B cell (primary cell): ENCODE data around the gene KCNJ12.

Source experiments
- EZH2 ChIP-seq: IDR thresholded peaks from 2 replicates; pipeline ENCODE4 v1.6.1; 2012; ENCODE audit warnings: borderline replicate concordance, low read depth, mild to moderate bottlenecking, moderate library complexity, low read length; ENCODE audit not compliant: insufficient read depth, poor library complexity, severe bottlenecking
- TF ChIP-seq, protein P1 (sequence below): fragments of 200-600 bp; IDR thresholded peaks from one replicate; pipeline ENCODE4 v1.8.0; 2022; ENCODE audit warnings: antibody characterized with exemption, mild to moderate bottlenecking

DNA sequence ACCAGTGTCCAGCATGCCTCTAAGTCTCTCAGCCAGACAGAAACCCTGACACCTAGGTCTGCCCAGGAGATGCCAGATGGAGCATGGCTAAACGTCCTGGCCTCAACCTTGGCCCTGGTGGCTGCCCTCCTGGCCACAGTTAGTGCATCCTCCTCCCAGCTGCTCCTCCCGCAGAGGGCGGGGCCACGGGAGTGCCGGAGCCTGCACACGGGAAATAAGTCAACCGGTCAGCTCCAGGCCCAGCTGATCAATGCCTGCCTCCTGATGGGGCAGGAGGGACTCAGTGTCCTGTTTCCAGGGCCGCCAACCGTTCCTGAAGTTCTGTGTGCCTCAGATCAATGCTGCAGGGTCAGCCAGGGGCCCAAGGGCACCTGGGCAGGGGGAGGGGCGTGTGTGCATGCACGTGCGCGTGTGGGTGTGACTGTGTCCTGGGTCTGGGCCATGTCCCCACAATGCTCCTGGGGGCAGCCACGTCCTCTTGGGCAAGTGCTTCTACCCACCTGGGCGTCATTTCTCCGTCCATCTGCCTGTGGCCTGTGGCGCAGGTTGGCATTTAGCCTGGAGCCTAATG, 4.6 kb upstream of the KCNJ12 start:
- TF ChIP-seq, protein P1, sequence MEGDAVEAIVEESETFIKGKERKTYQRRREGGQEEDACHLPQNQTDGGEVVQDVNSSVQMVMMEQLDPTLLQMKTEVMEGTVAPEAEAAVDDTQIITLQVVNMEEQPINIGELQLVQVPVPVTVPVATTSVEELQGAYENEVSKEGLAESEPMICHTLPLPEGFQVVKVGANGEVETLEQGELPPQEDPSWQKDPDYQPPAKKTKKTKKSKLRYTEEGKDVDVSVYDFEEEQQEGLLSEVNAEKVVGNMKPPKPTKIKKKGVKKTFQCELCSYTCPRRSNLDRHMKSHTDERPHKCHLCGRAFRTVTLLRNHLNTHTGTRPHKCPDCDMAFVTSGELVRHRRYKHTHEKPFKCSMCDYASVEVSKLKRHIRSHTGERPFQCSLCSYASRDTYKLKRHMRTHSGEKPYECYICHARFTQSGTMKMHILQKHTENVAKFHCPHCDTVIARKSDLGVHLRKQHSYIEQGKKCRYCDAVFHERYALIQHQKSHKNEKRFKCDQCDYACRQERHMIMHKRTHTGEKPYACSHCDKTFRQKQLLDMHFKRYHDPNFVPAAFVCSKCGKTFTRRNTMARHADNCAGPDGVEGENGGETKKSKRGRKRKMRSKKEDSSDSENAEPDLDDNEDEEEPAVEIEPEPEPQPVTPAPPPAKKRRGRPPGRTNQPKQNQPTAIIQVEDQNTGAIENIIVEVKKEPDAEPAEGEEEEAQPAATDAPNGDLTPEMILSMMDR: no peak
- TF ChIP-seq EZH2: no peak
